Mesendoderm (in vitro differentiated cells): Measurements from ENCODE around the gene KLHL9.

ENCODE experiments used
- DNase-seq: peaks from one replicate; pipeline ENCODE4 v3.0.0; 2013
- H2AK5ac ChIP-seq: 2 replicates; pipeline ENCODE4 v1.6.1; 2013; ENCODE audit warnings: low read length, inconsistent platforms
- H2BK120ac ChIP-seq: 2 replicates; pipeline ENCODE4 v1.6.1; 2013; ENCODE audit warnings: low read depth, mild to moderate bottlenecking, low read length, moderate library complexity, mixed read lengths
- H2BK15ac ChIP-seq: replicated peaks from 2 replicates; pipeline ENCODE4 v1.6.1; 2013; ENCODE audit warnings: low read depth, mild to moderate bottlenecking, moderate library complexity
- H2BK5ac ChIP-seq: 2 replicates; pipeline ENCODE4 v1.6.1; 2013; ENCODE audit warnings: low read length, inconsistent platforms
- H3K18ac ChIP-seq: 2 replicates; pipeline ENCODE4 v1.6.1; 2013; ENCODE audit warnings: mild to moderate bottlenecking, low read length, mixed read lengths
- H3K23ac ChIP-seq: one replicate; pipeline ENCODE4 v1.6.1; 2013; ENCODE audit warnings: low read length
- H3K27ac ChIP-seq: 2 replicates; pipeline ENCODE4 v1.5.1; 2013; ENCODE audit warnings: low read depth, mild to moderate bottlenecking, inconsistent platforms, low read length, moderate library complexity
- H3K27me3 ChIP-seq: 2 replicates; pipeline ENCODE4 v1.6.1; 2013; ENCODE audit warnings: low read length, control low read depth, mild to moderate bottlenecking, inconsistent platforms; ENCODE audit not compliant: insufficient read depth, poor library complexity
- H3K36me3 ChIP-seq: 2 replicates; pipeline ENCODE4 v1.6.1; 2013; ENCODE audit warnings: low read length, inconsistent platforms; ENCODE audit not compliant: control insufficient read depth, insufficient read depth
- H3K4ac ChIP-seq: one replicate; pipeline ENCODE4 v1.6.1; 2013; ENCODE audit warnings: low read depth, mild to moderate bottlenecking, low read length, moderate library complexity
- H3K4me1 ChIP-seq: 2 replicates; pipeline ENCODE4 v1.6.1; 2013; ENCODE audit warnings: low read depth, low read length, inconsistent platforms; ENCODE audit not compliant: control insufficient read depth
- H3K4me2 ChIP-seq: 2 replicates; pipeline ENCODE4 v1.6.1; 2013; ENCODE audit warnings: low read length
- H3K4me3 ChIP-seq: 2 replicates; pipeline ENCODE4 v1.5.1; 2013; ENCODE audit warnings: mild to moderate bottlenecking, low read length
- H3K56ac ChIP-seq: one replicate; pipeline ENCODE4 v1.6.1; 2013; ENCODE audit warnings: low read length
- H3K79me1 ChIP-seq: 2 replicates; pipeline ENCODE4 v1.6.1; 2013; ENCODE audit warnings: low read length, inconsistent platforms
- H3K79me2 ChIP-seq: 2 replicates; pipeline ENCODE4 v1.6.1; 2013; ENCODE audit warnings: mild to moderate bottlenecking, low read length; ENCODE audit not compliant: control insufficient read depth, insufficient read depth
- H3K9ac ChIP-seq: 2 replicates; pipeline ENCODE4 v1.6.1; 2013; ENCODE audit warnings: low read length, inconsistent platforms
- H4K5ac ChIP-seq: one replicate; pipeline ENCODE4 v1.6.1; 2013; ENCODE audit warnings: low read length
- H4K8ac ChIP-seq: one replicate; pipeline ENCODE4 v1.6.1; 2013; ENCODE audit warnings: low read depth, mild to moderate bottlenecking, control low read depth, low read length, moderate library complexity
- WGBS: extraction: QIAGEN DNeasy Blood & Tissue Kit; methylation state at CpG from one replicate; pipeline ENCODE4 v1.1.7; 2013; ENCODE audit warnings: low lambda C conversion rate, missing lambda C conversion rate; ENCODE audit not compliant: insufficient coverage; ENCODE audit errors: extremely low coverage; 5-methylcytosine and 5-hydroxymethylcytosine counted together

KLHL9 gene

GRCh38 chr9:21340735-21341134, 5.5 kb upstream of the KLHL9 start:
- Histone ChIP-seq H3K4me3 (no peak overlapping the region), H4K8ac (no peak overlapping the region), H3K79me2 (no peaks in the 10 kb centered on the region), H3K27ac (no peak overlapping the region), H3K9ac (no peak overlapping the region), H3K36me3 (no peaks in the 10 kb centered on the region), H3K27me3 (no peaks in the 10 kb centered on the region), H3K4me2 (no peak overlapping the region), H2BK15ac (no peak overlapping the region), H2BK5ac (no peak overlapping the region), H4K5ac (no peak overlapping the region), H3K4me1 (no peaks in the 10 kb centered on the region), H3K79me1 (no peaks in the 10 kb centered on the region), H3K18ac (no peak overlapping the region), H3K23ac (no peak overlapping the region), H3K4ac (no peak overlapping the region), H2AK5ac (no peak overlapping the region), H2BK120ac (no peak overlapping the region), H3K56ac (no peak overlapping the region)
- WGBS: no CpG with 5 or more reads among the region's 4 CpGs
- no peak for DNase-seq

GRCh38 chr9:21336457-21336856, 1.3 kb upstream of the KLHL9 start:
- no peak overlapping the region for H3K4me3 ChIP-seq
- no peaks in the 10 kb centered on the region for H3K36me3 ChIP-seq
- H2BK120ac ChIP-seq: no peak overlapping the region
- peaks cover 16% of the 10 kb centered on the region for H3K79me1 ChIP-seq
- peak; percentile 41 for DNase-seq
- no peak overlapping the region for H3K18ac ChIP-seq
- no peak overlapping the region for H3K56ac ChIP-seq
- H3K4me2 ChIP-seq: no peak overlapping the region
- H3K27ac ChIP-seq: no peak overlapping the region
- no peak overlapping the region for H4K8ac ChIP-seq
- no peaks in the 10 kb centered on the region for H3K27me3 ChIP-seq
- no peak overlapping the region for H3K9ac ChIP-seq
- no peak overlapping the region for H3K23ac ChIP-seq
- H2BK5ac ChIP-seq: no peak overlapping the region
- H3K79me2 ChIP-seq: peaks cover 30% of the 10 kb centered on the region
- H2AK5ac ChIP-seq: no peak overlapping the region
- no peak overlapping the region for H3K4ac ChIP-seq
- peaks cover 6% of the 10 kb centered on the region for H3K4me1 ChIP-seq
- H2BK15ac ChIP-seq: no peak overlapping the region
- H4K5ac ChIP-seq: no peak overlapping the region

GRCh38 chr9:21333226-21333625, 2.0 kb downstream of the KLHL9 start:
- Histone ChIP-seq H4K5ac (no peak overlapping the region), H2AK5ac (no peak overlapping the region), H3K79me2 (peaks cover 36% of the 10 kb centered on the region), H2BK5ac (no peak overlapping the region), H3K4ac (no peak overlapping the region), H2BK120ac (no peak overlapping the region), H4K8ac (no peak overlapping the region), H3K9ac (no peak overlapping the region), H3K27ac (no peak overlapping the region), H2BK15ac (no peak overlapping the region), H3K18ac (no peak overlapping the region), H3K4me3 (no peak overlapping the region), H3K36me3 (no peaks in the 10 kb centered on the region), H3K4me2 (no peak overlapping the region), H3K27me3 (no peaks in the 10 kb centered on the region), H3K4me1 (peaks cover 6% of the 10 kb centered on the region), H3K79me1 (peaks cover 16% of the 10 kb centered on the region), H3K56ac (no peak overlapping the region), H3K23ac (no peak overlapping the region)
- no peak for DNase-seq
- WGBS: no CpG with 5 or more reads among the region's 2 CpGs

GRCh38 chr9:21331676-21332402, 3.4 kb downstream of the KLHL9 start:
- Histone ChIP-seq H3K23ac (no peak overlapping the region), H4K5ac (no peak overlapping the region), H3K27me3 (no peaks in the 10 kb centered on the region), H3K4me3 (no peak overlapping the region), H2AK5ac (no peak overlapping the region), H3K79me1 (peaks cover 16% of the 10 kb centered on the region), H3K56ac (no peak overlapping the region), H3K18ac (no peak overlapping the region), H3K9ac (no peak overlapping the region), H3K4ac (no peak overlapping the region), H4K8ac (no peak overlapping the region), H3K4me2 (peak overlapping the region; percentile 23), H2BK120ac (no peak overlapping the region), H3K27ac (no peak overlapping the region), H3K4me1 (peaks cover 6% of the 10 kb centered on the region), H3K36me3 (no peaks in the 10 kb centered on the region), H2BK5ac (no peak overlapping the region), H2BK15ac (no peak overlapping the region), H3K79me2 (peaks cover 36% of the 10 kb centered on the region)
- WGBS: no CpG with 5 or more reads among the region's 5 CpGs
- DNase-seq: no peak

GRCh38 chr9:21326526-21327139, 8.6 kb downstream of the KLHL9 start:
- Histone ChIP-seq H3K27ac (no peak overlapping the region), H2BK120ac (no peak overlapping the region), H2BK5ac (no peak overlapping the region), H3K4me2 (no peak overlapping the region), H3K56ac (no peak overlapping the region), H3K36me3 (no peaks in the 10 kb centered on the region), H3K4me1 (no peaks in the 10 kb centered on the region), H3K79me1 (peaks cover 2% of the 10 kb centered on the region), H3K4ac (no peak overlapping the region), H3K27me3 (no peaks in the 10 kb centered on the region), H3K9ac (no peak overlapping the region), H4K5ac (no peak overlapping the region), H3K18ac (no peak overlapping the region), H4K8ac (no peak overlapping the region), H2AK5ac (no peak overlapping the region), H3K79me2 (peaks cover 8% of the 10 kb centered on the region), H2BK15ac (no peak overlapping the region), H3K4me3 (no peak overlapping the region), H3K23ac (no peak overlapping the region)
- WGBS: no CpG with 5 or more reads among the region's 2 CpGs
- DNase-seq: peak; percentile 35

- H3K27ac ChIP-seq: no peak overlapping the region
- no CpG with 5 or more reads among the region's 4 CpGs for WGBS
- H3K36me3 ChIP-seq: no peaks in the 10 kb centered on the region
- H2BK15ac ChIP-seq: no peak overlapping the region
- H4K8ac ChIP-seq: no peak overlapping the region
- no peak overlapping the region for H3K4me3 ChIP-seq
- no peaks in the 10 kb centered on the region for H3K4me1 ChIP-seq
- no peak overlapping the region for H3K18ac ChIP-seq
- H3K4ac ChIP-seq: no peak overlapping the region
- no peak overlapping the region for H3K23ac ChIP-seq
- no peaks in the 10 kb centered on the region for H3K27me3 ChIP-seq
- no peak overlapping the region for H3K9ac ChIP-seq
- no peak overlapping the region for H2BK120ac ChIP-seq
- DNase-seq: no peak
- H3K79me2 ChIP-seq: no peaks in the 10 kb centered on the region
- no peak overlapping the region for H3K4me2 ChIP-seq
- no peak overlapping the region for H3K56ac ChIP-seq
- H2BK5ac ChIP-seq: no peak overlapping the region
- H4K5ac ChIP-seq: no peak overlapping the region
- no peak overlapping the region for H2AK5ac ChIP-seq
- no peaks in the 10 kb centered on the region for H3K79me1 ChIP-seq
These were observed 11.2 kb downstream of the KLHL9 start for GRCh38 chr9:21324047-21324446.
